ENCODE measurements around the gene EXD3. TPM values are rescaled to one million over a fixed set of nuclear protein-coding genes. Genes with fewer than 3 reads are reported as not detected.
A peak's percentile ranks its signal among the peaks of the same experiment; 100 is the strongest.

The EXD3 gene
- total and polyA plus RNA-seq, 8 donors, result 8.1 to 57.3 (median 13.6) TPM

GRCh38 chr9:137306066-137306849, 116.7 kb downstream of the EXD3 start:
- FAIRE-seq, result no peak
- peak; percentile 37 to 87 (median 71) for DNase-seq
- 12 to 14% methylated on average over 29 to 30 of the region's 30 CpGs for WGBS, 2 donors

GRCh38 chr9:137305798-137306065, 117.2 kb downstream of the EXD3 start:
- ATAC-seq, result no peak
- H3K36me3 ChIP-seq, result no peaks in the 10 kb centered on the region
- no peaks in the 10 kb centered on the region for H3K9me3 ChIP-seq
- H3K4me3 ChIP-seq, result peak overlapping the region; percentile 42 to 62 (median 56)
- no peak for DNase-seq
- no peak for TF ChIP-seq CTCF (IDR thresholded peaks at IDR 0.05)
- peak overlapping the region; percentile 91 to 95 (median 94) for H3K27ac ChIP-seq
- 4 to 7% methylated on average over 8 of the region's 8 CpGs for WGBS, 2 donors
- intact Hi-C loops (cut with DNase I), result no loop called here
- FAIRE-seq, result no peak
- H3K27me3 ChIP-seq, result no peaks in the 10 kb centered on the region
- H3K4me1 ChIP-seq, result peaks cover 52 to 58% (median 55%) of the 10 kb centered on the region in 3 donors

More at GRCh38 chr9:137306066-137306849, 116.7 kb downstream of the EXD3 start:
- Histone ChIP-seq H3K36me3 (no peaks in the 10 kb centered on the region), H3K4me1 (peaks cover 55 to 63% (median 60%) of the 10 kb centered on the region in 3 donors), H3K9me3 (no peaks in the 10 kb centered on the region), H3K27me3 (no peaks in the 10 kb centered on the region), H3K4me3 (peak overlapping the region in 3 of 4 donors; percentile 55 to 62 (median 57)), H3K27ac (peak overlapping the region; percentile 91 to 95 (median 94))
- no peak for TF ChIP-seq CTCF (IDR thresholded peaks at IDR 0.05)
- peak in 3 of 4 donors; percentile 0 to 5 (median 4) for ATAC-seq
- intact Hi-C loops (cut with DNase I), result no loop called here

DNA sequence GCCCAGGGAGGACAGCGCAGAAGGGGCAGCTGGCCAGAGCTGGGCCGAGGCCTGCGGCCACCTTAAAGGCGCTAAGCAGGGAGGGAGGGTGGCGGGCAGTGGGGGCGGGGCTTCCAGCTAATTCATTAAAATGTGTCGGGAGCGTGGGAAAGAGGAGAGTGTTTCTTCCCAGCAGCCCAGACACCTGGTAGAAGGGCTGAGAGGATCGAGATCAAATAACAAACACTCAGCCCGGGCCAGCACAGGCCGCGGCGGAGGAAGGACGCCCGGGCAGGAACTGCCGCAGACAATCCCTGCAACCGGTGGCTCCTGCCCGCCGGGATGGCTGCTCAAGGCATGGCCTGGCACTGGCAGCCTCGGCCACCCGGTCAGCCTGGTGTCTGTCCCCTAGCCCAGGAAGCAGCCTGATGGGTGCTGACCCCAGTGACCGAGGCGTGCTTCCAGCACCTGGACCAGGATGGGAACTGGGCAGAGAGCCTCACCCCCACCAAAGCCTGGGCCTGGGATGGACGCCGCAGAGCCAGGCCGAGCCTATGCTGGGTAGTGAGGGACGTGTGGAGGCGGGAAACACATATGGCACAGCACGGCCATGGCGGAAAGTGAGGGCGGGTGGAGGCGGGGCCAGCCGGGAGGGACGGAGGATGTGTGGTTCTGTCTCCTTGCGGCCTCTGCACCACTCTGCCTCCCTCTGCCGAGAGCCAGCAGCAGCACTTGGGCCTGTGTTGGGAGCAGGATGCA, 117.7 kb downstream of the EXD3 start:
- FAIRE-seq (no peak), ATAC-seq (peak; percentile 42 to 59 (median 58)), DNase-seq (peak; percentile 89 to 93 (median 92))
- WGBS, 2 donors, result 4 to 6% methylated on average over 23 to 36 of the region's 36 CpGs
- Histone ChIP-seq H3K36me3 (no peaks in the 10 kb centered on the region), H3K4me1 (peaks cover 47 to 53% (median 50%) of the 10 kb centered on the region in 3 donors), H3K27ac (peak overlapping the region; percentile 91 to 95 (median 94)), H3K27me3 (no peaks in the 10 kb centered on the region), H3K9me3 (no peaks in the 10 kb centered on the region), H3K4me3 (peak overlapping the region; percentile 42 to 62 (median 56))
- intact Hi-C loops (cut with DNase I), result no loop called here
- TF ChIP-seq CTCF (IDR thresholded peaks at IDR 0.05), result no peak

DNA sequence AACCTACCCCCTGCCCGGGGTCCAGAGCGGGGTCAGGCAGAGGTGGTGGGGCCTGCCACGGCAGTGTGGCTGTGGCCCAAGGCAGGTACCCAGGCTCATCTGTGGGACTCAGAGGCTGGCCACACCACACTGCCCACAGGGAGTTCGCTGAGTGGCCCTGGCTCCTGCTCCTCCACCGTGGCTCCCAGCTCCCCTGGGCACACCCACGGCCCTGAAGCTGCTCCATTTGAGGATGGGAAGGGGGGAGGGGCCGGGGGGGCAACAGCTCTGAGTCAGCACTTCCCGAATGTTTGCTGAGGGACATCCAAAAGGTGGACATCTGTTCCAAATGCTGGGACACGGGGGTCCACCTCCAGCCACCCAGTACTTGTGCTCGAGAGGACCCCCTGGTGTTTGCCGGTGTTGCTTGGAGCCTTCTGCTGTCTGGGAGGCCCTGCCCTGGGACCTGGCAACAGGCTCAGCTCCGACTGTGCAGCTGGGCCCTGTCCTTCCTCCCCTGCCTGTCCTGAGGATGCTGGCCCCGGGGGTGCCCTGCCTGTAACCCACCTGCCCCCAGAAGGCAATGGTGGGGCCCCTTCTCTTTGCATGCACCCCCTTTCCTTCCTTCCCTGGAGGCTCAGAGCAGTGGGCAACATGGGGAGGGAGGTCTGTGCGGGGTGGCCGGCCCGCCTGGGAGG, 118.4 kb downstream of the EXD3 start:
- H3K4me3 ChIP-seq, result peak overlapping the region in 2 of 4 donors; percentile 57 to 62
- no peak for TF ChIP-seq CTCF (IDR thresholded peaks at IDR 0.05)
- no peak for ATAC-seq
- intact Hi-C loops (cut with DNase I), result loop anchor here in 1 of 3 donors (5.0 kb wide), 1 partner anchor 103 kb away; no protein-coding TSS in a partner anchor
- 26 to 35% methylated on average over 14 to 16 of the region's 16 CpGs for WGBS, 2 donors
- peak in 4 of 6 donors; percentile 21 to 77 (median 48) for DNase-seq
- no peaks in the 10 kb centered on the region for H3K27me3 ChIP-seq
- peak overlapping the region; percentile 91 to 95 (median 94) for H3K27ac ChIP-seq
- H3K9me3 ChIP-seq, result no peaks in the 10 kb centered on the region
- no peaks in the 10 kb centered on the region for H3K36me3 ChIP-seq
- peaks cover 39 to 46% (median 45%) of the 10 kb centered on the region in 3 donors for H3K4me1 ChIP-seq
- FAIRE-seq, result no peak
